Liver (tissue), 9 donors: ENCODE data around the gene IL18BP. TPM values are rescaled to one million over a fixed set of nuclear protein-coding genes. Genes with fewer than 3 reads are reported as not detected.

ENCODE experiments used
- DNase-seq: peaks from one replicate; pipeline ENCODE4 v3.0.0-alpha.2; 2017; ENCODE audit warnings: low spot score
- H3K27ac ChIP-seq, 2 donors: one replicate each; pipeline ENCODE4 v1.7.0; 2013; ENCODE audit warnings: inconsistent platforms in 2 of 2, low read length in 2 of 2, control low read depth in 1 of 2, low read depth in 1 of 2, mild to moderate bottlenecking in 1 of 2
- H3K27me3 ChIP-seq, 4 donors: one replicate each; pipeline versions ENCODE4 v1.6.1 to v1.7.0; 2013; ENCODE audit warnings: low read length in 3 of 4, inconsistent platforms in 1 of 4, mild to moderate bottlenecking in 1 of 4, moderate library complexity in 1 of 4; ENCODE audit not compliant: control insufficient read depth in 4 of 4, insufficient read depth in 4 of 4
- H3K36me3 ChIP-seq, 4 donors: one replicate each; pipeline versions ENCODE4 v1.6.1 to v1.7.0; 2013; ENCODE audit warnings: low read length in 3 of 4, mild to moderate bottlenecking in 3 of 4, low read depth in 1 of 4, moderate library complexity in 1 of 4; ENCODE audit not compliant: control insufficient read depth in 4 of 4, insufficient read depth in 3 of 4
- H3K4me1 ChIP-seq, 4 donors: one replicate each; pipeline versions ENCODE4 v1.6.1 to v1.7.0; 2013; ENCODE audit warnings: low read length in 3 of 4, mild to moderate bottlenecking in 3 of 4, moderate library complexity in 1 of 4; ENCODE audit not compliant: control insufficient read depth in 4 of 4, insufficient read depth in 4 of 4
- H3K4me3 ChIP-seq, 3 donors: one replicate each; pipeline versions ENCODE4 v1.6.1 to v1.7.0; 2013; ENCODE audit warnings: low read length in 3 of 3, control low read depth in 1 of 3, low read depth in 1 of 3, mild to moderate bottlenecking in 1 of 3
- H3K9ac ChIP-seq, 2 donors: one replicate each; pipeline ENCODE4 v1.7.0; 2013; ENCODE audit warnings: low read length in 2 of 2, mild to moderate bottlenecking in 2 of 2, moderate library complexity in 2 of 2, control low read depth in 1 of 2, low read depth in 1 of 2
- H3K9me3 ChIP-seq, 4 donors: one replicate each; pipeline versions ENCODE4 v1.6.1 to v1.7.0; 2013; ENCODE audit warnings: low read length in 3 of 4; ENCODE audit not compliant: control insufficient read depth in 4 of 4
- ATF3 ChIP-seq: IDR thresholded peaks from 2 replicates; pipeline ENCODE4 v1.6.1; 2016; ENCODE audit warnings: antibody characterized with exemption
- CTCF ChIP-seq: fragments of 150-350 bp; IDR thresholded peaks from 2 replicates; pipeline ENCODE4 v1.5.1; 2017; ENCODE audit warnings: improper control_type of control experiment, low read depth, low read length; ENCODE audit not compliant: missing input control
- EGR1 ChIP-seq, 2 donors: IDR thresholded peaks; 2 replicates each; pipeline ENCODE4 v1.6.1; 2016 to 2018; ENCODE audit warnings: antibody characterized with exemption in 2 of 2, low read depth in 2 of 2
- FOXA1 ChIP-seq: IDR thresholded peaks from 2 replicates; pipeline ENCODE4 v1.6.1; 2016; ENCODE audit warnings: antibody characterized with exemption
- HNF4A ChIP-seq, 2 donors: conservative IDR thresholded peaks; 2 replicates each; pipeline ENCODE4 v1.6.1; 2016; ENCODE audit warnings: antibody characterized with exemption in 2 of 2, mild to moderate bottlenecking in 2 of 2
- HNF4G ChIP-seq: IDR thresholded peaks from 2 replicates; pipeline ENCODE4 v1.6.1; 2016; ENCODE audit warnings: antibody characterized with exemption
- JUND ChIP-seq, 2 donors: IDR thresholded peaks; 2 replicates each; pipeline ENCODE4 v1.6.1; 2016; ENCODE audit warnings: antibody characterized with exemption in 2 of 2
- MAX ChIP-seq: IDR thresholded peaks from 2 replicates; pipeline ENCODE4 v1.6.1; 2016; ENCODE audit warnings: antibody characterized with exemption
- RAD21 ChIP-seq, 2 donors: IDR thresholded peaks; 2 replicates each; pipeline ENCODE4 v1.6.1; 2016; ENCODE audit warnings: antibody characterized with exemption in 2 of 2, mild to moderate bottlenecking in 2 of 2
- RXRA ChIP-seq, 2 donors: IDR thresholded peaks; 2 replicates each; pipeline ENCODE4 v1.6.1; 2017 to 2018; ENCODE audit warnings: antibody characterized with exemption in 2 of 2, mild to moderate bottlenecking in 1 of 2
- SP1 ChIP-seq: IDR thresholded peaks from 2 replicates; pipeline ENCODE4 v1.6.1; 2018; ENCODE audit warnings: antibody characterized with exemption, mild to moderate bottlenecking
- TAF1 ChIP-seq: conservative IDR thresholded peaks from 2 replicates; pipeline ENCODE4 v1.6.1; 2016; ENCODE audit warnings: antibody characterized with exemption, mild to moderate bottlenecking
- YY1 ChIP-seq: IDR thresholded peaks from 2 replicates; pipeline ENCODE4 v1.6.1; 2016; ENCODE audit warnings: antibody characterized with exemption, mild to moderate bottlenecking
- ZBTB33 ChIP-seq: IDR thresholded peaks from 2 replicates; pipeline ENCODE4 v1.6.1; 2016; ENCODE audit warnings: antibody characterized with exemption
- WGBS: extraction: QIAGEN DNeasy Blood & Tissue Kit; methylation state at CpG from one replicate; pipeline ENCODE4 v1.1.7; 2013; 5-methylcytosine and 5-hydroxymethylcytosine counted together
- polyA plus RNA-seq, 2 donors: library from polyadenylated mRNA; stranded (reverse) in 1 of 2; unstranded in 1 of 2; fragments of 200-250 nt in 1 of 2; fragments of >200 nt in 1 of 2; fragmentation: Nextera tagmentation in 1 of 2; extraction: Ambion mirVana in 1 of 2; gene quantifications; one replicate each; pipeline versions ENCODE4 v1.2.1 to v1.2.3, GENCODE V29; 2013 to 2015
- total RNA-seq, 2 donors: library from RNA; depleted of rRNA; stranded (reverse); fragments of >200 nt; gene quantifications; one replicate each; pipeline ENCODE4 v1.2.3, GENCODE V29; 2014
- donor health status: healthy.
- donor health status: healthy.
- donor health status: healthy.
- donor health status: healthy.
- donor health status: healthy.

IL18BP gene
- total and polyA plus RNA-seq, 4 donors, result 2.4 to 6.3 (median 4.3) TPM

GRCh38 chr11:72024069-72024754, 25.5 kb downstream of the IL18BP start:
- peaks cover 0 to 15% (median 3%) of the 10 kb centered on the region in 4 donors for H3K4me1 ChIP-seq
- no peak for DNase-seq
- H3K9ac ChIP-seq, result no peak overlapping the region
- H3K9me3 ChIP-seq, result no peaks in the 10 kb centered on the region
- 44% methylated on average over 5 of the region's 5 CpGs for WGBS
- no peak overlapping the region for H3K27ac ChIP-seq
- no peaks in the 10 kb centered on the region for H3K27me3 ChIP-seq
- TF ChIP-seq SP1, result no peak
- no peak for TF ChIP-seq RXRA (IDR thresholded peaks at IDR 0.05)
- no peak for TF ChIP-seq JUND (IDR thresholded peaks at IDR 0.05)
- TF ChIP-seq MAX, result no peak
- TF ChIP-seq HNF4G, result no peak
- TF ChIP-seq EGR1 (IDR thresholded peaks at IDR 0.05; ENCODE audit: low read depth in 2 of 2), result no peak
- no peak for TF ChIP-seq ATF3
- TF ChIP-seq RAD21 (IDR thresholded peaks at IDR 0.05), result no peak
- TF ChIP-seq TAF1, result no peak
- no peak for TF ChIP-seq CTCF
- TF ChIP-seq YY1, result no peak
- no peak for TF ChIP-seq ZBTB33
- no peak for TF ChIP-seq HNF4A (conservative IDR thresholded peaks at IDR 0.05)
- TF ChIP-seq FOXA1, result no peak
- peaks cover 17 to 71% (median 69%) of the 10 kb centered on the region in 4 donors for H3K36me3 ChIP-seq
- no peak overlapping the region for H3K4me3 ChIP-seq

GRCh38 chr11:72026090-72026489, 27.4 kb downstream of the IL18BP start:
- Histone ChIP-seq H3K9me3 (no peaks in the 10 kb centered on the region), H3K27ac (no peak overlapping the region), H3K36me3 (peaks cover 13 to 58% (median 54%) of the 10 kb centered on the region in 4 donors), H3K9ac (no peak overlapping the region), H3K27me3 (no peaks in the 10 kb centered on the region), H3K4me1 (peaks cover 0 to 25% (median 10%) of the 10 kb centered on the region in 4 donors), H3K4me3 (no peak overlapping the region)
- TF ChIP-seq HNF4G (no peak), TAF1 (no peak)
- no peak for DNase-seq
- 73% methylated on average over 1 of the region's 1 CpG for WGBS

- no peak overlapping the region for H3K27ac ChIP-seq
- peaks cover 0 to 23% (median 15%) of the 10 kb centered on the region in 4 donors for H3K4me1 ChIP-seq
These were observed 31.9 kb downstream of the IL18BP start for GRCh38 chr11:72030472-72031045.

More at GRCh38 chr11:72030472-72031045, 31.9 kb downstream of the IL18BP start:
- Histone ChIP-seq H3K27me3 (no peaks in the 10 kb centered on the region), H3K9me3 (no peaks in the 10 kb centered on the region), H3K36me3 (peaks cover 4 to 37% (median 29%) of the 10 kb centered on the region in 4 donors), H3K4me3 (no peak overlapping the region), H3K9ac (no peak overlapping the region)
- TF ChIP-seq YY1 (no peak), HNF4A (conservative IDR thresholded peaks at IDR 0.05) (peak in 1 of 2 donors; percentile 11)
- DNase-seq, result no peak
- 34% methylated on average over 1 of the region's 1 CpG for WGBS
